ENCODE results near the gene CCDC169. TPM values are rescaled to one million over a fixed set of nuclear protein-coding genes. Genes with fewer than 3 reads are reported as not detected.

Gene CCDC169
- total RNA-seq, 1 experiment from 2014 or later = 36.8 TPM

GRCh38 chr13:36344886-36345437, 47.3 kb upstream of the CCDC169 start:
- H3K4me1 Mint-ChIP-seq = peaks cover 44% of the 10 kb centered on the region
- H3K4me3 Mint-ChIP-seq = peak overlapping the region; percentile 90
- ChIA-PET CTCF (interaction anchor here (0.6 to 2.7 kb wide), 5 partner anchors 16 to 87 kb away, joined by 3 to 15 read pairs (median 3); partner anchors contain the start of gene CCNA1), POLR2A (interaction anchor here (0.7 to 3.4 kb wide), 2 partner anchors 47 to 51 kb away, joined by 3 to 13 read pairs; partner anchors contain the start of gene CCDC169)
- H3K27me3 Mint-ChIP-seq (ENCODE audit: low read depth) = no peaks in the 10 kb centered on the region; the same call in 1 of the 2 replicates
- H3K36me3 Mint-ChIP-seq = no peaks in the 10 kb centered on the region
- H3K27ac Mint-ChIP-seq = peak overlapping the region; percentile 99
- no peaks in the 10 kb centered on the region for H3K9me3 Mint-ChIP-seq
- no peak for DNase-seq (ENCODE audit: low spot score)
- no peak for TF ChIP-seq USF2 (CRISPR knock-in tag; IDR thresholded peaks at IDR 0.05)
- no peak for TF ChIP-seq ELF4 (CRISPR knock-in tag; IDR thresholded peaks at IDR 0.05; ENCODE audit: low read depth)
- TF ChIP-seq ZNF396 (CRISPR knock-in tag; IDR thresholded peaks at IDR 0.05; ENCODE audit: borderline replicate concordance) = no peak
- no peak for TF ChIP-seq E2F4 (CRISPR knock-in tag; IDR thresholded peaks at IDR 0.05; ENCODE audit: borderline replicate concordance, low read depth)
- no peak for TF ChIP-seq CBFB (CRISPR knock-in tag; IDR thresholded peaks at IDR 0.05; ENCODE audit: low read depth)
- no peak for TF ChIP-seq HMGA2 (CRISPR knock-in tag; IDR thresholded peaks at IDR 0.05)
- no peak for TF ChIP-seq SP1 (CRISPR knock-in tag; conservative IDR thresholded peaks at IDR 0.05)
- TF ChIP-seq ZNF512 (CRISPR knock-in tag; IDR thresholded peaks at IDR 0.05; ENCODE audit: borderline replicate concordance) = no peak
- TF ChIP-seq TP53 (CRISPR knock-in tag; IDR thresholded peaks at IDR 0.05) = no peak
- no peak for TF ChIP-seq GTF2I (CRISPR knock-in tag; conservative IDR thresholded peaks at IDR 0.05)
- TF ChIP-seq ATF3 (CRISPR knock-in tag; conservative IDR thresholded peaks at IDR 0.05) = no peak
- no peak for TF ChIP-seq STAT6 (CRISPR knock-in tag; conservative IDR thresholded peaks at IDR 0.05; ENCODE audit: low read depth)
- TF ChIP-seq ARID4B (CRISPR knock-in tag; IDR thresholded peaks at IDR 0.05; ENCODE audit: borderline replicate concordance) = no peak
- no peak for TF ChIP-seq ERG (CRISPR knock-in tag; IDR thresholded peaks at IDR 0.05)
- no peak for TF ChIP-seq AR (CRISPR knock-in tag; IDR thresholded peaks at IDR 0.05)
- no peak for ATAC-seq

All from WTC11 (cell line).